SKM-1 treated with dmso at 0.1 percent for 144 hours (cell line): ENCODE results near the gene WIZ.
"Not testable (repeated sequence)": the region's sequence is repeated elsewhere in the genome, so short reads cannot be mapped to it uniquely, and the experiment has no call there.

Experiments used
- DNase-seq: peaks from one replicate; lab custom pipeline; 2025; ENCODE audit not compliant: unreplicated experiment; lab: John Stamatoyannopoulos, UW

Gene WIZ

DNA sequence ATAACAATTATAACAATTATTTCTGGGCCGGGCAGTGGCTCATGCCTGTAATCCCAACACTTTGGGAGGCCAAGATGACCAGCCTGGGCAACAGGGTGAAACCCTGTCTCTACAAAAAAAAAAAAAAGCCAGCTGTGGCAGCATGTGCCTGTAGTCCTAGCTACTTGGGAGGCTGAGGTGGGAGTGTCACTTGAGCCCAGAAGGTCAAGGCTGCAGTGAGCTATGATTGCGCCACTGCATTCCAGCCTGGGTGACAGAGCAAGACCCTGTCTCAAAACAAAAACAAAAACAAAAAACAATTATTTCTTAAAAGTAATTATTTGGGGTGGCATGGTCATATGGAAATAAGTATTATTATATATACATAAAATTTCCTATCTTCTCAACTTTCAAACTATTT, 38.4 kb downstream of the WIZ start:
- not testable (repeated sequence) for DNase-seq

DNA sequence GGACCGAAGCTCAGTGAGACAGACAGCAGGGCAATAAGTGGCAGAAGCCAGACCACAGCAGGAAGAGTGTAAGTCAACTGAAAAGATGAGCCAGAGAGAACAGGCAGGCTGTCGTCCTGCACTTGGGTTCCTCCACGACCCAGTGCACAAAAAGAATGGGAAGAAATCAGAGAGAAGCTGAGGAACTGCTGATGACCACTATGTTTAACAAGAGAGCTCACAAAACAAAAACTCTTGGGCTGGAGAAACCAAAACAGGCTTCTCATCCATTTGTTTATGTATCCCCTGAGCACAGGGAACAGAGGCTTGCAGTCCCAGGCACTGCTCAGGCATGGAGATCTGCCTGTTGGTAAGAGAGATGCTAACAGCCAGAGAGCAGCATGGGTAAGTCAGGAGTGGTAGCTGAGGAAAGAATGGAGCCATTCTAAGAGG, 45.0 kb downstream of the WIZ start:
- no peak for DNase-seq

DNA sequence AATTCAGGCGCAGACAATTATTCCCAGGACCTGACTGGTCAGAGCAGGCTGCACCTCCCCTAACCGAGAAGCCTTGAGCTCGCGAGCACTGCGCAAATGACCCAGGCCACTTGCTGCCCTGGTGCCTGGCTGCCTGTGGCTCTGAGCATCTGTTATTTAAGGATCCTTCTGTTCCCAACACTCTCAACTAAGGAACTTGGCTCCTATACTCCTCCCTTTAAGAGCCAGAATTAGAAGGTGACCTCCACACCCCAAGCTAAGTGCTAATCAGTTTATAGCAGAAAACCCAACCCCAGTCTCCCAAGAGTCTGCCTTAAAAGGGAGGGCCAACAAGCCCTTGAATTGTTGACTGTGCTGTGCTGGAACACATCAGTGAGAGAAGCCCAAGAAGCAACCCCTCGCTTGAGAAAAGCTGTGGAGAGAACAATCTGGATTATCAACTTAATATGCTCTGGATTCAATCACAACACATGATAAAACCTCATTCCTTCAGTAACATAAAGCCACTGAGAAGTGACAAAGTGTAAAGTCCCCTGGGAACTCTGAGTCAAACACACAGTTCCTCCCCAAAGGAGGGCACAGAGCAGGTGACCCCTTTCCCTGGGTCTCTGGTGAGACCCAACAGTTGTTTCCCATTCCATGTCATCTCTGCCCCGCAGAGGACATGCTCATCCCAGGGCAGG, 45.5 kb downstream of the WIZ start:
- DNase-seq = no peak

DNA sequence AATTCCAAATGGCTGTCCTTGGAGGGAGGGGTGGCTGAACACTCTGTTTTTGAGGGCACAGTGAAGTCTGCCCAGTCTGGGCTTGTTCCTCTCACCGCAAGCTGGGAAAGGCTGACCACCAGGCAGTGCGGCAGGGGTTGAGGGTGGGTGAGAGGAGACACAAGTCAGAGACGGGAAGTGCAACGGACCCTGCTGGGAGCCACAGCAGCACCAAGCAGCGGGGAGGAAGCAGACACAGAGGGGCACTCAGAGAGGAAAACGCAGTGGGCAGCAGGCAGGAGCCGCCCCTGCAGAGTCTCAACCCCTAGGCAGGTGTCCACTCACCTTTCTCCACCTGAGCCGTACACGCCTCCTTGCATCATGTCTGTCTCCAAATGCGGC, 46.6 kb downstream of the WIZ start:
- no peak for DNase-seq

GRCh38 chr19:15402411-15403150, 47.2 kb downstream of the WIZ start:
- DNase-seq = no peak

DNA sequence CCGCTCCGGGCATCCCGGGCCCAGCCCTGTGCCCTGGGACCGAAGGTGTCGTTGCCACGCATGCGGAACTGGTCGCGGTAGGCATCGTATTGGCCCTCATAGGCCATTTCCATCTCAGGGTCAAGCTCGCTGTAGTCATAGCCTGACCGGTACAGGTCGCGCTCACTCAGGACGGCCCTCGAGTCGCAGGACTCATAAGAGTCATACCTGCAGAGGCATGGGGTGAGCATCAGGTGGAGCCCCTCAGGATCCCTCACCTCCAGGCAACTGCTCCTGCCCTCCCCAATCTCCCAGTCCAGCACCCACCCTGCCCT, 48.4 kb downstream of the WIZ start:
- DNase-seq = no peak

GRCh38 chr19:15400521-15401396, 49.0 kb downstream of the WIZ start:
- DNase-seq = no peak

DNA sequence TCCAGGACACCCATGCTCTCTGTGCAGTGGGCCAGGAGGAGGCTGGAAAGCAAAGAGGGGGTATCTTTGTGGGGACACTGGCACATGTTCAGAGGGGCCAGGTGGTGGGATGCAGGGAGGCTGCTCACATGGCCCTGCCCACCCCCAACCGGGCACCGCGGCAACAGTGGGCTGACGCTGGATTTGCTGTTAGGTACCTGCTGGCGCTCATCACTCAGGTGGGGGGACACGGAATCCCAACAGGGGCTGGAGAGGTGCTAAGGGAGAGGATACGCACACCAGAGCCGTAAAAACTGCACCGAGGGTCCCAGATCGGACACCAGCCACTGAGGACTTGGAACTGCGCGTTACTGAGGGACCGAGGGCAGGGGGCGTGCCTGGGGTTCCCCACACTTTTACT, 50.1 kb downstream of the WIZ start:
- DNase-seq = no peak

DNA sequence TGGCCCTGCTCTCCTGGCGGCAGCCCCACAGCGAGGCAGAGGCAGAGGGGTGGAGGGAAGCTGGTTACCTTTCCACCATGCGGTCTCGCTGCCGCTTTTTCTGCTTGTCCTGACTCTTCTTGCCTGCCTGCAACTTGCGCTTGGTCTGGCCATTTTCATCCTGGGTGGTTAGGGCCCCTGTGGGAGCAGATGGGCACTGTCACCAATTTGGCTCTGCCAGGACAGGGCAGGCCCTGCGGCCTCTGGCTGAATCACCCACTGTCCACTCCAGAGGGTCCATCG, 50.6 kb downstream of the WIZ start:
- DNase-seq = no peak

DNA sequence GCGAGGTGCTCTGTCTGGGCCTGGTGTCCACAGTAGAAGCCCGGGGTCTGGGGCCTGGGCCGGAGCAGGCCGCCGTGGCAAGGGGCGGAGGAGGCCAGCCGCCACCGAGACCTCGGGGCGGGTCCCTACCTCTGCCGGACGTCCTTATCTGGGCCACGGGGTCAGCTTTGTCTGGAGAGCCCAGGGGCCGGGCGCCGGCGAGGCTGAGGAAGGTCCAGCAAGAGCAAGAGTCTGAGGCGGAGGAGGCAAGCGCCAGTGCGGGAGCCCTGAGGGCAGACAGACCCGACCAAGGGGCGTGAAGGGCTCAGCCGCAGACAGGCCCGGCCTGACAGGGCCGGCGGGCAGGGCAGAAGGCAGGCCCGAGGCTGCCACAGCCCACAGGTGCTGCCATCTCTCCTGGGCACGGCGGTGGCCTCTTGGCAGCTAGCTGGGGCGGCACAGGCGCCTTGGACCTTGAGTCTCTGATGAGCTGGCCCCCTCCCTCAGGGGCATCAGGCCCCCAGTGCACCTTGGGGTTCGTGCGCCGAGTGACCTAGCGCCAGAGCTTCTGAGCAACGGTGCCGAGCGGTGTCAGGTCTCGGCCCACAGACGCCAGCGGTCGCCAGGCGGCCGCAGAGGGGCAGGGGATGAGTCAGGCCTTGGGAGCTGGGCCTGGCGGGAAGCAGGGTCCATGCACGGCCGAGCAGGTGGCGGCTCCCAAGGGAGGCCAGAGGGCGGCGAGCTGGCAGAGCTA, 51.1 kb downstream of the WIZ start:
- DNase-seq = no peak

GRCh38 chr19:15397782-15398181, 52.0 kb downstream of the WIZ start:
- no peak for DNase-seq

DNA sequence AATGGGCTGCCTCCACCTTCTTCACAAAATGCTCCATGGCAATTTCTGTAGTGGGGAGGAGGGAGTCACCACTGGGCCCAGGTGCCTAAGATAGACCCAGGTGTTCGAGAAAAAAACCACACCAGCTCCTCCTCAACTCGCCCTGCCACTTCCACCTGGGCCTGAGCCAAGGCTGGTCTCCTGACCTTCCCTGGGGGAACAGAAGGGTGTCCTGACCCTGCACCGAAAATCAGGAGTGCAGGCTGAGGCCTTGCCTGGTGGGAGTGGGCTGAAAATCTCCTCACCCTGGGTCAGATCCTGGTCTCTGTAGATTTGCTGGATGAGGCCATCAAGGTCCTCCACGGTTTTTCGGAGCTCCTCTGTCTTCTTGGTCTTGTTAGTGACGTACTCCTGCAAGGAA, 52.5 kb downstream of the WIZ start:
- DNase-seq = no peak

DNA sequence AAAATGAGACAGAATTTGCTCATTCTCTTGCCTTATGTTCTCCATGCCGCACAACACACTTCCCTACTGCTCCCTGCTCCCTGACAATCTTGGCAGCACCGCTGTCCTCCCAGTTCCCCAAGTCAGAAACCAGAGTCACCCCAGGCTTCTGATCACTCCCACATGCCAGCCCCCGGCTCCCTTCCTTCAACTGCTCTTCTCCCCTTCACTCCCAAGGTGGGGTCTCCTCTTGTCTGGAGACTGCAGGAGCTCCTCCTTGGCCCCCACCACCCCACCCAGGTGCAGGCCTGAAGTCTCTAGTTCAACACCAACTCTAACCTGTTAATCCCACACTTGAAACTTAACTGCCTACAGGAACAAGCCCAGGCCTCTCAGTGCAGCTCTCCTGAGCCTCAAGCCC, 53.3 kb downstream of the WIZ start:
- DNase-seq = no peak

DNA sequence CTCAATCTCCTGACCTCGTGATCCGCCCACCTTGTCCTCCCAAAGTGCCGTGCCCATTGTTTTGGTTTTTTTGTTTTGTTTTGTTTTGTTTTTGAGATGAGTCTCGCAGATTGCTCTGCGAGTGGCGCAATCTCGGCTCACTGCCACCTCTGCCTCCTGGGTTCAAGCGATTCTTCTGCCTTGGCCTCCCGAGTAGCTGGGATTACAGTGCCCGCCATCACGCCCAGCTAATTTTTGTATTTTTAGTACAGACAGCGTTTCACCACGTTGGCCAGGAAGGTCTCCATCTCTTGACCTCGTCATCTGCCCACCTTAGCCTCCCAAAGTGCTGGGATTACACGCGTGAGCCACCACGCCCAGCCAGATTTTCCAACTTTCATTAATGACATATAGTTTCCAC, 54.5 kb downstream of the WIZ start:
- DNase-seq = not testable (repeated sequence)

- DNase-seq = no peak
Measured at GRCh38 chr19:15394426-15394825, 55.3 kb downstream of the WIZ start.

- no peak for DNase-seq
Measured at GRCh38 chr19:15393963-15394362, 55.8 kb downstream of the WIZ start.

DNA sequence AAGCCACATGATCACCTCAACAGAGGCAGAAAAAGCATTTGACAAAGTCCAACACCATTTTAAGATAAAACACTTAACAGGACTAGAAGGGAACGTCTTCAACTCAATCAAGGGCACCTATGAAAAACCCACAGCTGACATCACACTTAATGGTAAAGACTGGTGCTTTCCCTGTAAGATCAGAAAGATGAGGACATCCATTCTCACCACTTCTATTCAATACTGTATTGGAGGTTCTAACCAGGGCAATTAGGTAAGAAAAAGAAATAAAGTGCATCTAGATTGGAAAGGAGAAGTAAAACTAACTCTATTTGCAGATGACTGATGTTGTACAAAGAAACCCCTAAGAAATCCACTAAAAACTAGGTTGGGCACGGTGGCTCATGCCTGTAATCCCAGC, 58.9 kb downstream of the WIZ start:
- DNase-seq = no peak

GRCh38 chr19:15381864-15382263, 67.9 kb downstream of the WIZ start:
- no peak for DNase-seq

GRCh38 chr19:15381429-15381828, 68.3 kb downstream of the WIZ start:
- DNase-seq = no peak

DNA sequence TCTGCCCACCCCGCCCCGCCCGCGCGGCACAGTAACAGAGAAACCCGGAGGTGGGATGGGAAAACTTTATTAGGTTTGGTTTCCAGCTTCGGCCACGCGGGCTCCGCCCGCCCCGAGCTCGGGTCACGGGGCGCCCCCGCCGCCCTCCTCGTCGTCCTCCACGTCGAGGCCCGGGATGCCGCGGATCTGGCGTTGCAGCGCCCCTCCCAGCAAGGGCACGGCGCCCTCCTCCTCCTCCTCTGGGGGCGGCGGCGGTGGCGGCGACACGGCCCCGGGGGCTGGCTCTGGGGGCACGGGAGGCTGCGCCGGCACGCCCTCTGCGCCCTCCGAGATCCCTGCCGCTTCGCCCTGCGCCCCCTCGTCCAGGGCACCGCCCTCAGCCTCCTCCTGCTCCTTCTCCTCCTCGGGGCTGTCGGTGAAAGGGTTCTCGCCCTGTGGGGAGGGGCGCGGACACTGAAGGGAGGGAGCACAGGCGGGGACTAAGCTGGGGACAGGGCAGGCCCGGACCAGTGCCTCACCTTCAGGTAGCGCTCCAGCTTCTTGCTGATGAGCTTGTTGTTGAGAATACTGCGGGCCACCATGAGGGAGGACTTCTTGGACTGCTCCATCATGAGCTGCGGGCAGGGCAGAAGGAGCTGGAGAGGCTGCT, 69.6 kb downstream of the WIZ start:
- DNase-seq = no peak
